Endodermal cell (in vitro differentiated cells): ENCODE data around the gene PSMA2. TPM values are rescaled to one million over a fixed set of nuclear protein-coding genes. Genes with fewer than 3 reads are reported as not detected.

Experiments
- DNase-seq: peaks from one replicate; pipeline ENCODE4 v3.0.0-alpha.2; 2017
- H3K27ac ChIP-seq: 2 replicates; pipeline ENCODE4 v1.5.1; 2013; ENCODE audit warnings: mild to moderate bottlenecking, low read depth, low read length, moderate library complexity
- H3K27me3 ChIP-seq: 2 replicates; pipeline ENCODE4 v1.6.1; 2013; ENCODE audit warnings: mild to moderate bottlenecking, low read length, moderate library complexity; ENCODE audit not compliant: insufficient read depth, control insufficient read depth, poor library complexity, severe bottlenecking
- H3K36me3 ChIP-seq: 2 replicates; pipeline ENCODE4 v1.7.0; 2013; ENCODE audit warnings: mild to moderate bottlenecking, low read length, moderate library complexity; ENCODE audit not compliant: control insufficient read depth, insufficient read depth
- H3K4me1 ChIP-seq: one replicate; pipeline ENCODE4 v1.7.0; 2013; ENCODE audit warnings: low read length; ENCODE audit not compliant: control insufficient read depth, insufficient read depth
- H3K4me3 ChIP-seq: 2 replicates; pipeline ENCODE4 v1.5.1; 2013; ENCODE audit warnings: mild to moderate bottlenecking, low read length, moderate library complexity
- H3K9ac ChIP-seq: 2 replicates; pipeline ENCODE4 v1.6.1; 2013; ENCODE audit warnings: mild to moderate bottlenecking, low read length, moderate library complexity; ENCODE audit not compliant: poor library complexity, severe bottlenecking; ENCODE audit errors: extremely low read depth
- H3K9me3 ChIP-seq: 2 replicates; pipeline ENCODE4 v1.6.1; 2013; ENCODE audit warnings: mild to moderate bottlenecking, low read length, moderate library complexity; ENCODE audit not compliant: control insufficient read depth
- H3K27ac Mint-ChIP-seq: 2 replicates; pipeline ENCODE4 v1.8.0; 2020; ENCODE audit warnings: mixed read lengths
- H3K27me3 Mint-ChIP-seq: 2 replicates; pipeline ENCODE4 v1.8.0; 2021; ENCODE audit warnings: mild to moderate bottlenecking, mixed read lengths; ENCODE audit not compliant: insufficient read depth
- H3K36me3 Mint-ChIP-seq: 2 replicates; pipeline ENCODE4 v1.8.0; 2020; ENCODE audit warnings: low read depth, mixed read lengths
- H3K4me1 Mint-ChIP-seq: 2 replicates; pipeline ENCODE4 v1.8.0; 2020; ENCODE audit warnings: mixed read lengths
- H3K4me3 Mint-ChIP-seq: 2 replicates; pipeline ENCODE4 v1.8.0; 2020; ENCODE audit warnings: mild to moderate bottlenecking, moderate library complexity, mixed read lengths
- H3K9me3 Mint-ChIP-seq: 2 replicates; pipeline ENCODE4 v1.8.0; 2020; ENCODE audit warnings: mild to moderate bottlenecking, mixed read lengths
- WGBS, 2 experiments: methylation state at CpG; one replicate each; pipeline versions ENCODE4 v1.1.5 to v1.1.7; 2013; ENCODE audit warnings: missing lambda C conversion rate in 2 of 2, mixed read lengths in 1 of 2; ENCODE audit not compliant: insufficient coverage in 1 of 2, insufficient read length in 1 of 2; 5-methylcytosine and 5-hydroxymethylcytosine counted together
- total RNA-seq, 2 donors: library from RNA; stranded (reverse); fragmentation: NEBNext Ultra II Directional in 1 of 2; extraction: Animal tissue kit (Norgen Biotek cat#: 25700) in 1 of 2; gene quantifications; 2 replicates in 1 of 2; 3 replicates in 1 of 2; pipeline ENCODE4 v1.2.1, GENCODE V29; 2021
- TF ChIP-seq, protein P1 (sequence below): fragments of 200-600 bp; sonication (generic); conservative IDR thresholded peaks from 2 replicates; pipeline ENCODE4 v1.5.0; 2021; ENCODE audit warnings: antibody characterized with exemption, mild to moderate bottlenecking

Gene PSMA2
- total RNA-seq, 2 donors from 2014 or later: 163 to 191 TPM

DNA sequence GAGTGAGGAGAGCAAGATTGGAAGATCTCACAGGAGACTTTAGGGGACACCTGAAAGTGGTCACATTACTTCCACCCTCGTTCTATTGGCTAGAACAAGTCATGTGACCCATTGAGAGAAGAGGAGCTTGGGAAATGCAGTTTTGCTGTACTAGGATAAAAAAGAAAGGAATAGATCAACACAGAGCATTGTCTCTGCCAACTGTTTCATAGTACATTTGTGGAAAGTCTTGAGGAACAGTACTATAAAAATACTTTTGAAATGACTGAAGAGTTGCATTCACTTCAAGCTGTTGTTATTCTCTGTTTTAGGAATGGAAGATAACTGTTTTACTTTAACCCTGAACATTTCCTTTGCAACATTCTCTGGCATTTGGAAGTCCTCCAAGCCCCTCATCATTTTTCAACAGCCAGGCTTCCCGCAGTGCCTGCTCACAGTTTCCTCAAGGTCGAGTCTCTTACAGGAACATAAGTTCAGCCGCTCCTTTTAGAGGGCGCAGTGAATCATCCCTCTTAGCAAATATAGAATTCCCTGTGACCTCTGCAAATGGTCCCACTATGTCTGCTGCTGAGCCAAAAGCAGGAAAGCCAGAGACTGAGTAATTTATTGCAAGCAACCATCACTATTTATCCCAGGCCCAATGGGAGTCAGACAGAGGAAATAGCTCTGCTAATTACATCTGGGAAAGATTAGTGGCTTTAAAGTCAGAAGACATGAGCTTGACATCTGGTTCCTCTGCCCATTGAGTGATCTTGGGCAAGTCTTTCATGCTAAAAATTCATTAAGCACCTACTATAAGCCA, 40.9 kb upstream of the PSMA2 start:
- Mint-ChIP-seq H3K4me1 (no peaks in the 10 kb centered on the region), H3K36me3 (peaks cover 47% of the 10 kb centered on the region), H3K4me3 (no peak overlapping the region), H3K27me3 (no peaks in the 10 kb centered on the region), H3K27ac (no peak overlapping the region), H3K9me3 (peaks cover 30% of the 10 kb centered on the region)
- Histone ChIP-seq H3K4me3 (no peak overlapping the region), H3K9ac (no peak overlapping the region), H3K4me1 (no peaks in the 10 kb centered on the region), H3K27ac (no peak overlapping the region), H3K9me3 (peaks cover 44% of the 10 kb centered on the region), H3K36me3 (peaks cover 19% of the 10 kb centered on the region), H3K27me3 (no peaks in the 10 kb centered on the region)
- TF ChIP-seq, protein P1, sequence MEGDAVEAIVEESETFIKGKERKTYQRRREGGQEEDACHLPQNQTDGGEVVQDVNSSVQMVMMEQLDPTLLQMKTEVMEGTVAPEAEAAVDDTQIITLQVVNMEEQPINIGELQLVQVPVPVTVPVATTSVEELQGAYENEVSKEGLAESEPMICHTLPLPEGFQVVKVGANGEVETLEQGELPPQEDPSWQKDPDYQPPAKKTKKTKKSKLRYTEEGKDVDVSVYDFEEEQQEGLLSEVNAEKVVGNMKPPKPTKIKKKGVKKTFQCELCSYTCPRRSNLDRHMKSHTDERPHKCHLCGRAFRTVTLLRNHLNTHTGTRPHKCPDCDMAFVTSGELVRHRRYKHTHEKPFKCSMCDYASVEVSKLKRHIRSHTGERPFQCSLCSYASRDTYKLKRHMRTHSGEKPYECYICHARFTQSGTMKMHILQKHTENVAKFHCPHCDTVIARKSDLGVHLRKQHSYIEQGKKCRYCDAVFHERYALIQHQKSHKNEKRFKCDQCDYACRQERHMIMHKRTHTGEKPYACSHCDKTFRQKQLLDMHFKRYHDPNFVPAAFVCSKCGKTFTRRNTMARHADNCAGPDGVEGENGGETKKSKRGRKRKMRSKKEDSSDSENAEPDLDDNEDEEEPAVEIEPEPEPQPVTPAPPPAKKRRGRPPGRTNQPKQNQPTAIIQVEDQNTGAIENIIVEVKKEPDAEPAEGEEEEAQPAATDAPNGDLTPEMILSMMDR: no peak
- DNase-seq: no peak
- WGBS, 2 experiments: 92 to 95% methylated on average over 4 to 5 of the region's 5 CpGs

DNA sequence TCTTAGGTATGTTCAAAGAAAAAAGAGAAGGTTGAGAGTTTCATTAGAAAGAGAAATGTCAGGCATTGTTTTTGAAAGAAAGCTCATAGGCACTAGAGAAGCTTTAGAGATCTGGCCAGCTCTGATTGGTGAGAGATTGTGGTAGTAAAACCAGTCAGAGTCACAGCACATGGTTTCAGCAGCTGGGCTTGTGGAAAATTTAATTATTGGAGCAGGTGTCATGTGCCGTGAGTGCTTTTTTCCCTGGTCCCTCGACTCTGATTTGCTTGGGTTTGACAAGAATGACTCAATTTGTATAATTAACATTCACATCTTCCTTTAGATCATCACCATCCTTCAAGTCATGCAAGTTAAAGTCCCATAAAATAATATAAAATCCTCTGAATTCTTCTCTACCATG, 35.4 kb upstream of the PSMA2 start:
- DNase-seq: no peak
- TF ChIP-seq, protein P1: no peak
- Histone ChIP-seq H3K4me1 (peaks cover 10% of the 10 kb centered on the region), H3K9me3 (peaks cover 52% of the 10 kb centered on the region), H3K36me3 (peaks cover 19% of the 10 kb centered on the region), H3K27ac (no peak overlapping the region), H3K4me3 (no peak overlapping the region), H3K9ac (no peak overlapping the region), H3K27me3 (no peaks in the 10 kb centered on the region)
- peaks cover 44% of the 10 kb centered on the region for H3K9me3 Mint-ChIP-seq
- H3K36me3 Mint-ChIP-seq: peaks cover 44% of the 10 kb centered on the region
- H3K4me1 Mint-ChIP-seq: peaks cover 35% of the 10 kb centered on the region
- 89 to 100% methylated on average over 1 to 2 of the region's 2 CpGs for WGBS, 2 experiments
- H3K4me3 Mint-ChIP-seq: peak overlapping the region; percentile 36
- H3K27me3 Mint-ChIP-seq: no peaks in the 10 kb centered on the region
- no peak overlapping the region for H3K27ac Mint-ChIP-seq

DNA sequence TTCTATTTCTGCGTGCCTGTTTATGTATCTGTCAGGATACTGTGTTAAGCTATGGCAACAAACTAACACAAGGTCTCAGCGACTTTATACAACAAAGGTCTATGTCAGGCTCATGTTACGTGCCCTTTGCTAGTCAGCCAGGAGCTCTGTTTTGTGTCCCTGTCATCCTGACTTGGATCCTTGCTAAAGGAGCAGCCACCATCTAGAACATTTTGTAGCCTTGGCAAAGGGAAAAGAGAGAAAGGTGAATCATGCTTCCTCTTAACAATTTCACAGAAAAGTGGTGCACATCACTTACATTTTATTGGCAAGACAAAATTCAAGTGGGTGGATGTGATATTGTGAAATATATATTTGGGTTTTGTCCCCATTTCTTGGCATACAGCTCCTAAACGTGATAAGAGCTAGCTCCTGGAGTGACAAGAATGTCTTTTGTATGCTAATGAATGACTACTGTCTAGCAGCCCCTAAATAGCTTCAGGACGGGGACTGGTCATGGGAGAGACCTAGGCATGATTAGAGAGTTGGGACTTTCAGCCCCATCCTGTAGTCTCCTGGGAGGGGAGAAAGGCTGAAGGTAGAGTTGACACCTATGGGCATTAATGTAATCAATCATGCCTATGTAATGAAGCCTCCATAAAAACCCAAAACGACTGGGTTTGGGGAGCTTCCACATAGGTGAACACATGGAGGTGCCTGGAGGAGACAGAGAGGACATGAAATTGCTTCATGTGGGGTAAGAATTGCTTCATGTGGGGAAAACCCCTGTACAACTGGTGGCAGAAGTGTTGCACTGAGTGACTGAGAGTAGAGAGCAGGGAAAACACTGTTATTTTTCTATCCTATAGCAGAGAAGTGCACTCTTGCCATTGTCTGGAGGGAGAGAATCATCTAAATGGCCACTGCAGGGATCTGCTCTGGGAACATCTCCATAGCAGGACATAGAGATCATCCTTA, 33.2 kb upstream of the PSMA2 start:
- Mint-ChIP-seq H3K36me3 (peaks cover 37% of the 10 kb centered on the region), H3K27ac (peak overlapping the region; percentile 89), H3K9me3 (peaks cover 53% of the 10 kb centered on the region), H3K27me3 (no peaks in the 10 kb centered on the region), H3K4me3 (peak overlapping the region; percentile 34), H3K4me1 (peaks cover 35% of the 10 kb centered on the region)
- Histone ChIP-seq H3K4me1 (peaks cover 13% of the 10 kb centered on the region), H3K4me3 (peak overlapping the region; percentile 70), H3K27me3 (no peaks in the 10 kb centered on the region), H3K36me3 (peaks cover under 1% of the 10 kb centered on the region), H3K9ac (peak overlapping the region; percentile 64), H3K9me3 (peaks cover 54% of the 10 kb centered on the region), H3K27ac (peak overlapping the region; percentile 11)
- 45 to 67% methylated on average over 6 of the region's 6 CpGs for WGBS, 2 experiments
- TF ChIP-seq, protein P1: no peak
- peak; percentile 67 for DNase-seq
